BJ (cell line): ENCODE results near the gene PADI2. TPM values are rescaled to one million over a fixed set of nuclear protein-coding genes. Genes with fewer than 3 reads are reported as not detected.

Source experiments
- CTCF ChIA-PET: fragments of 350-600 bp; formaldehyde crosslinking; extraction: SDS; loops from one replicate; lab custom pipeline; 2021; ENCODE audit warnings: antibody characterized with exemption, inconsistent platforms; lab: Yijun Ruan, JAX
- POLR2A ChIA-PET: fragments of 300-600 bp; sonication (Branson Sonifier 250); formaldehyde crosslinking; extraction: SDS; loops from one replicate; lab custom pipeline; 2021; ENCODE audit warnings: antibody characterized with exemption; lab: Charles Lee
- DNase-seq: peaks from one replicate; pipeline ENCODE4 v3.0.0-alpha.2; 2011; ENCODE audit warnings: low read depth
- H3K27me3 ChIP-seq: 2 replicates; pipeline ENCODE4 v1.6.0; 2011; ENCODE audit warnings: low read length; ENCODE audit not compliant: control insufficient read depth, insufficient read depth
- H3K36me3 ChIP-seq: 2 replicates; pipeline ENCODE4 v1.5.1; 2011; ENCODE audit warnings: low read length; ENCODE audit not compliant: control insufficient read depth, insufficient read depth
- H3K4me3 ChIP-seq: 2 replicates; pipeline ENCODE4 v1.5.1; 2011; ENCODE audit warnings: low read depth, mild to moderate bottlenecking, control low read depth, low read length
- polyA plus RNA-seq: library from polyadenylated mRNA; depleted of rRNA; stranded (reverse); fragments of >200 nt; gene quantifications from 2 replicates; pipeline ENCODE4 v1.2.3, GENCODE V29; 2011
- TF ChIP-seq, protein P1 (sequence below): IDR thresholded peaks from 2 replicates; pipeline ENCODE4 v1.5.1; 2011; ENCODE audit warnings: low read depth, mild to moderate bottlenecking, control low read depth, inconsistent platforms, low read length, moderate library complexity; ENCODE audit not compliant: insufficient read depth

PADI2 gene
- polyA plus RNA-seq, 1 experiment: 0.15 TPM

DNA sequence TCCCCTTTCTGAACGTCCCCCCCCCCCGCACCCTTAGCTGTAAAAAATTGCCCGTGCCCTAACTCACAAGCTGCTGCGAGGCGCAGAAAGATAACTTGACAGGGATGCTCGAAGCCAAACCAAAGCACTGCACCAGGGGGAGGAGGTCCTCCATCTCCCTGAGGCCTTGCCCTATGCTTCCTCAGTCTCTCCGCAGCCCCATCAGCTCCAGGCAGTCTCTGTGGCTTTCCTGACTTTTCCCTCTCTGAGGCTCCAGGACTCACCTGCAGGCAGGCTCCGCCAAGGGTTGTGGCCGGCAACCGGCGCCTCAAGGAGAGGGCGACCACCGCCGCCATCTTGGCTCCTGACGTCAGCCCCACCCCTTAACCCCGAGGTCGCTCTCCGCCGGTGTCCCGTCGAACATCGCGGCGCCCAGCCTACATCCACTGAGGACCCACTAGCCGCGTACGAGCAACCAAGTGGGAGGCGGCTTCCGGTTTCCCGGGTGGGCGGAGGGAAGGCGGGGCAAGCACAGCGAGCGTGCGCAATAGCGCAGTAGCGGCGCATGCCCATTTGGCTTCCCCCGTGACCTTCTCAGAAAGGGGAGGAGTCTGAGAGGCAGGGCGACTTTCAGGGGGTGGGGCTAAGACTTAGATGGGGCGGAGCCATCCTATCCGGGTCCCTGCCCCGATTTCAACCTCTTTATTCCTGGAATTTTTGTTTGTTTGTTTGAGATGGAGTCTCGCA lies 65.4 kb downstream of the PADI2 start, which contains the start of gene SDHB:
SDHB (minus strand) TSS at position 348 of the 726 bp plus-strand sequence; CDS start at position 335, 13 bp downstream.
- peak; percentile 93 for DNase-seq
- POLR2A ChIA-PET: interaction anchor here (0.6 kb wide), 2 partner anchors 225 to 414 kb away, joined by 3 read pairs; no protein-coding TSS in a partner anchor
- CTCF ChIA-PET: interaction anchor here (0.8 to 3.1 kb wide), 3 partner anchors 24 to 102 kb away, joined by 3 to 11 read pairs (median 4); no protein-coding TSS in a partner anchor
- H3K4me3 ChIP-seq: peak within 1 kb of the TSS; percentile 98
- TF ChIP-seq, protein P1, sequence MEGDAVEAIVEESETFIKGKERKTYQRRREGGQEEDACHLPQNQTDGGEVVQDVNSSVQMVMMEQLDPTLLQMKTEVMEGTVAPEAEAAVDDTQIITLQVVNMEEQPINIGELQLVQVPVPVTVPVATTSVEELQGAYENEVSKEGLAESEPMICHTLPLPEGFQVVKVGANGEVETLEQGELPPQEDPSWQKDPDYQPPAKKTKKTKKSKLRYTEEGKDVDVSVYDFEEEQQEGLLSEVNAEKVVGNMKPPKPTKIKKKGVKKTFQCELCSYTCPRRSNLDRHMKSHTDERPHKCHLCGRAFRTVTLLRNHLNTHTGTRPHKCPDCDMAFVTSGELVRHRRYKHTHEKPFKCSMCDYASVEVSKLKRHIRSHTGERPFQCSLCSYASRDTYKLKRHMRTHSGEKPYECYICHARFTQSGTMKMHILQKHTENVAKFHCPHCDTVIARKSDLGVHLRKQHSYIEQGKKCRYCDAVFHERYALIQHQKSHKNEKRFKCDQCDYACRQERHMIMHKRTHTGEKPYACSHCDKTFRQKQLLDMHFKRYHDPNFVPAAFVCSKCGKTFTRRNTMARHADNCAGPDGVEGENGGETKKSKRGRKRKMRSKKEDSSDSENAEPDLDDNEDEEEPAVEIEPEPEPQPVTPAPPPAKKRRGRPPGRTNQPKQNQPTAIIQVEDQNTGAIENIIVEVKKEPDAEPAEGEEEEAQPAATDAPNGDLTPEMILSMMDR: no peak
- H3K27me3 ChIP-seq: no peaks in the 10 kb centered on the region; the same call in 1 of the 2 replicates
- H3K36me3 ChIP-seq: peaks cover 2% of the 10 kb centered on the region; the same call in 1 of the 2 replicates

GRCh38 chr1:17053086-17053684 lies 66.1 kb downstream of the PADI2 start:
- no peak for DNase-seq
- ChIA-PET CTCF (interaction anchor here (0.9 to 3.1 kb wide), 2 partner anchors 101 to 284 kb away, joined by 3 to 11 read pairs; no protein-coding TSS in a partner anchor), POLR2A (interaction anchor here (0.6 kb wide), 1 partner anchor 415 kb away, joined by 3 read pairs; no protein-coding TSS in a partner anchor)

GRCh38 chr1:17052641-17053040 lies 66.6 kb downstream of the PADI2 start:
- peaks cover 2% of the 10 kb centered on the region; the same call in 1 of the 2 replicates for H3K36me3 ChIP-seq
- ChIA-PET CTCF (interaction anchor here (0.9 to 3.1 kb wide), 5 partner anchors 30 to 284 kb away, joined by 3 to 11 read pairs (median 3); no protein-coding TSS in a partner anchor), POLR2A (no interaction called here)
- peak overlapping the region; percentile 98; the same call in 1 of the 2 replicates for H3K4me3 ChIP-seq
- DNase-seq: no peak
- H3K27me3 ChIP-seq: no peaks in the 10 kb centered on the region
- TF ChIP-seq, protein P1: no peak

More at GRCh38 chr1:17053086-17053684, 66.1 kb downstream of the PADI2 start:
- TF ChIP-seq, protein P1: no peak
- Histone ChIP-seq H3K27me3 (no peaks in the 10 kb centered on the region; the same call in 1 of the 2 replicates), H3K36me3 (peaks cover 2% of the 10 kb centered on the region; the same call in 1 of the 2 replicates), H3K4me3 (peak overlapping the region; percentile 98)

- peaks cover 2% of the 10 kb centered on the region; the same call in 1 of the 2 replicates for H3K36me3 ChIP-seq
- no peaks in the 10 kb centered on the region for H3K27me3 ChIP-seq
- no peak overlapping the region for H3K4me3 ChIP-seq
- DNase-seq: no peak
- POLR2A ChIA-PET: no interaction called here
- CTCF ChIA-PET: interaction anchor here (0.9 to 3.1 kb wide), 5 partner anchors 30 to 285 kb away, joined by 3 to 11 read pairs (median 3); no protein-coding TSS in a partner anchor
- TF ChIP-seq, protein P1: no peak
Observed at GRCh38 chr1:17052038-17052437, 67.2 kb downstream of the PADI2 start.
